Hepatocyte (in vitro differentiated cells): Measurements from ENCODE around the gene LITAF.

Experiments
- EZH2 ChIP-seq: fragments of 200-600 bp; sonication (generic); IDR thresholded peaks from 2 replicates; pipeline ENCODE4 v1.6.1; 2016; ENCODE audit warnings: antibody characterized with exemption, mild to moderate bottlenecking, borderline replicate concordance
- TF ChIP-seq, protein P1 (sequence below): fragments of 200-600 bp; sonication (generic); IDR thresholded peaks from 2 replicates; pipeline ENCODE4 v1.5.1; 2016; ENCODE audit warnings: antibody characterized with exemption, mild to moderate bottlenecking; ENCODE audit not compliant: poor library complexity

DNA sequence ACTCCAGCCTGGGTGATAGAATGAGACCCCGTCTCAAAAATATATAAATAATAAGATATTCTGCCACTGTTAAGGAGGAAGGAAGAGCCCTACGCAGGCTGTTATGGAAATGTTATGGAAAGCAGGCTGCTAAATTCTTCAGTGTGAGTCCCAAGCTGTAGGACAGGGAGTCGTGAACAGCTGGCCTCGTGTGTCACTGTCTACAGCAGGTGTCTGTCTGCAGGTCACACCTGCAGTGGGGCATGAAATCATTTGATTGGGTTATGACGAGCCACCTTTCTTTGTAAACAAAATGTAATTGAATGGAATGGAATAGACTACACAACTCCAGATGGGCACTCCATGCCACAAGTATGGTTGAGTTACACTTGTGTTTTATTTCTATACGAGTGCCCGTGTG is 15.6 kb upstream of the LITAF start:
- TF ChIP-seq, protein P1, sequence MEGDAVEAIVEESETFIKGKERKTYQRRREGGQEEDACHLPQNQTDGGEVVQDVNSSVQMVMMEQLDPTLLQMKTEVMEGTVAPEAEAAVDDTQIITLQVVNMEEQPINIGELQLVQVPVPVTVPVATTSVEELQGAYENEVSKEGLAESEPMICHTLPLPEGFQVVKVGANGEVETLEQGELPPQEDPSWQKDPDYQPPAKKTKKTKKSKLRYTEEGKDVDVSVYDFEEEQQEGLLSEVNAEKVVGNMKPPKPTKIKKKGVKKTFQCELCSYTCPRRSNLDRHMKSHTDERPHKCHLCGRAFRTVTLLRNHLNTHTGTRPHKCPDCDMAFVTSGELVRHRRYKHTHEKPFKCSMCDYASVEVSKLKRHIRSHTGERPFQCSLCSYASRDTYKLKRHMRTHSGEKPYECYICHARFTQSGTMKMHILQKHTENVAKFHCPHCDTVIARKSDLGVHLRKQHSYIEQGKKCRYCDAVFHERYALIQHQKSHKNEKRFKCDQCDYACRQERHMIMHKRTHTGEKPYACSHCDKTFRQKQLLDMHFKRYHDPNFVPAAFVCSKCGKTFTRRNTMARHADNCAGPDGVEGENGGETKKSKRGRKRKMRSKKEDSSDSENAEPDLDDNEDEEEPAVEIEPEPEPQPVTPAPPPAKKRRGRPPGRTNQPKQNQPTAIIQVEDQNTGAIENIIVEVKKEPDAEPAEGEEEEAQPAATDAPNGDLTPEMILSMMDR, result no peak
- TF ChIP-seq EZH2, result no peak
